GM19351 (cell line): Measurements from ENCODE around the gene NAV2.
A peak's percentile ranks its signal among the peaks of the same experiment; 100 is the strongest.

Source experiments
- ATAC-seq: cut with Tn5 transposase; IDR thresholded peaks from one replicate; pipeline ENCODE4 v1.9.1; 2021; ENCODE audit warnings: mild to moderate bottlenecking, moderate library complexity; ENCODE audit not compliant: unreplicated experiment

Gene NAV2

DNA sequence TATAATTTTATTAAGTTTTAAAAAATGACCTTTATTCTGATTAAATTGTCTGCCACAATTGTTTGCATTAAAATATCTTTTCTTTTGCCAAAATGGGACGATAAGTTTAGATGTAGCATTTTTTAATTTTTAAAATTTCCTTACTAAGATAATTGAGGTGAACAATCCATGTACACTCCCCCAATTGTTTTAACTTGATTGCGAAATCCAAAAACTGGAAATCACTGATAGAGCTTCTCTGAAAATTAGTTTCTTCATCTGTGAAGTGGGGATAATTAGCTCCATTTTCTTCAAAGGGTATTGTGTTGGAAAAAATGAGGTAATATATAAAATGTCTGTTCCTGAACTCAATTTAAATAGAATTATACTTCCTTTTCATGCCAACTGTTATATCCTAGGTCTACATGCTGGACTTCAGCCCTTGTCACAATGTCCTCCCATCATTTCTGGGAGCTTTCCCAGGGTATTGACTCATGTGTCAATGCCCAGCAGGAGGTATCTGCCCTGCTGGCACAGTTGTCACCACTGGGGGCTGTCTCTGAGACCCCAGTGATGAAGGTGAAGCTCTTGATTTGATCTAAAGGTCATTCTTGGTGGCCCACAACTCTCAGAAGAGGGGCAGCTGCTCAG is 28.7 kb upstream of the NAV2 start:
- no peak for ATAC-seq

- no peak for ATAC-seq
Observed at GRCh38 chr11:19686234-19686633, 26.4 kb upstream of the NAV2 start.

DNA sequence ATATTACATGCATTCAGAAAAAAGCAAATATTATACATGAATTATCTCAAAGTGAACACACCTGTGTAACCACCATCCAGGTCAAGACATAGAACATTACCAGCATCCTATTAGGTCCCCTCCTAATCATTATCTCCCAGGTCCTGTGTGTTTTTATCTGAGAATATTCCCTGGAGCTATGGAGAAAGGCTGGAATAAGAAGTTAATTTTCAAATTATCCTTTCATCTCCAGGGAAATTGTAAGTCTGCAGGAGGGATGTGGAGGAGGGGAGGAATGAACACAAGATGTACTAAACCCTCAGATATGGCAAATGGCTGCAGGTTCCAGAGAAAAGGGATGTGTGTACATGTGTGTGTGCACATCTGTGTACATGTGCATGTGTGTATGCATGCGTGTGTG is 25.2 kb upstream of the NAV2 start:
- no peak for ATAC-seq

GRCh38 chr11:19689281-19690000 is 23.2 kb upstream of the NAV2 start:
- ATAC-seq, result no peak

DNA sequence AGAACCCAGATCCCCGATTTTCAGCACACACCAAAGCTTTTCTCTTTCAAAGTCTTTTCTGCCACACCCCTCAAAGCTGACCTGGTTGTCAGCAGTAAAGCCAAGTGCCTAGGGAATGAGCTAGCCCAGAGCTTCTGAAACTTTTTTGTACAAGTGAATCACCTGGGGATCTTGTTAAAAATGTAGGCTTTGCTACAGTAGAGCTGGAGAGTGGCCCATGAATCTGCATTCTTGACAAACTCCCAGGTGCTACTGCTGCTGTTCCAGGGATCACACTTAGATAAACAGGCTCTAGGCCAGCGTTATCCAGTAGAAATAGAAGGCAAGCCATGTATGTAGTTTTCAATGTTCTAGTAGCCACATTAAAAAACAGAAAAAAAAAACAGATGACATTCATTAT is 21.8 kb upstream of the NAV2 start:
- no peak for ATAC-seq

GRCh38 chr11:19691815-19692500 is 20.7 kb upstream of the NAV2 start:
- ATAC-seq, result no peak

GRCh38 chr11:19693146-19693545 is 19.5 kb upstream of the NAV2 start:
- no peak for ATAC-seq

DNA sequence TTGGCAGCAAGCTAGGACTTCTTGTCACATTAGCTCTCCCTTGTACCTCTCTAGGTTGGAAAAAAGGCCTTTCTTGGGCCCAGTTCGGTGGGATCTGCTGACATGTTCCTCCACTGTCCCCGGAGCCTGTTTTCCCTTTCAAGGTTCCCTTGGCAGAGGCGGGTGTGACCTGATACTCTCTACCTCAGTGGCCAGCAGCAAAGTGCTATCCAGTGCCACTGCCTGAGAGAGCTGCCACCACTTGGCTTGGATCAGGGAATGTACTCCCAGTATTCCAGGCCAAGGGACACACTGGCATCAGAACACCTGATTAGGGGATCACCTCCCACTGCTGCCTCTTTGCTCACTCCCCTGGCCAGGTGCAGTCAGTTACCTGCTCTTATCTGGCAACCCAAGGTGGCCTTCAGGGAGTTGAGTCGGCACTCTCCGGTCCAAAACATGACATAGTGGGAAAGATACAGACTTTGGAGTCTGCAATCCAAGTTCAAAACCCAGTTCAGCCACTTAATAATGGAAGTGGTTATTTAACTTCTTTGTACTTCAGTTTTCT is 17.8 kb upstream of the NAV2 start:
- no peak for ATAC-seq

- no peak for ATAC-seq
Observed at GRCh38 chr11:19696073-19696472, 16.6 kb upstream of the NAV2 start.

DNA sequence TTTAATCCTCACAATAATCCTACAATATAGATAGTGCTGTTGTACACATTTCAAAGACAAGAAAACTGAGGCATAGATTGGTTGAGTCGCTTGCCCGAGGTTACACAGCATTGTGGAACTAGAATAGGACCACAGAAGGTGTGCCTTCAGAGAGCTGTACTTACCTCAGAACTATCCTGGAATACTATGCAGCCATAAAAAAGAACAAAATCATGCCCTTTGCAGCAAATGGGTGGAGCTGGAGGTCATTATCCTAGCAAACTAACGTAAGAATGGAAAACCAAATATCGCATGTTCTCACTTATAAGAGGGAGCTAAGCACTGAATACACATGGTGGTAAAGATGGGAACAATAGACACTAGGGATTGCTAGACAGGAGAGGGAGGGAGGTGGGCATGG is 15.7 kb upstream of the NAV2 start:
- no peak for ATAC-seq

DNA sequence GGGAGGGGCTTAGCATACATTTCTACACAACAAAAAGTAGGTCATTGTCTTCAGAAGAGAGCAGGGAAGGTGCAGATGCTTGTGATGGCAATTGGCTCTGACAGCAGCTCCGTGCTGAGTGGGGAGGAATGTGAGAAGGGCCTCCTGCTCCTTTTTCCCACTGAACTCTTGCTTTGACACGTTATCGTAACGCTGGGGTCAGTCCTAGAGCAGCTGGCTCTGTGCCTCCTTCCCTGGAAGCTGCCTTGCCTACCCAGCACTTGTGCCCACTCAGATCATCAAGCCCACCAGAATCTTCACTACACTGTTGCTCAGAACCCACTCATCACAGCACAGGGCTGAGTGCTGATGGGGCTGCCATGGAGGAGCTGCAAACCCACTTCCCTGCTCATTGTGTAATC is 14.9 kb upstream of the NAV2 start:
- no peak for ATAC-seq

- ATAC-seq, result no peak
Observed at GRCh38 chr11:19698493-19699292, 13.9 kb upstream of the NAV2 start.

GRCh38 chr11:19701421-19701820 is 11.2 kb upstream of the NAV2 start:
- no peak for ATAC-seq

DNA sequence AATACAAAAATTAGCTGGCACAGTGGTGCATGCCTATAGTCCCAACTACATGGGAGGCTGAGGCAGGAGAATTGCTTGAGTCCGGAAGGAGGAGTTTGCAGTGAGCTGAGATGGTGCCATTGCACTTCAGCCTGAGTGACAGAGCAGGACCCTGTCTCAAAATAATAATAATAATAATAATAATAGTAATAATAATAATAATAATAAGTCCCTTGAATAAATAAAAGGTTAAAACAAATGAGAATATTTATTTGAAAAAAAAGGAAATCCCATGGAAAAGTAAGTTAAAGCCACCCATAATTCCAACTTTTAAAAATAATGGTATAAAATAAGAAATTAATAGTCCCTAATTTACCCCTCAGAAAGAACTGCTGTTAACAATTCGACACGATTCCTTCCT is 10.0 kb upstream of the NAV2 start:
- no peak for ATAC-seq

- ATAC-seq, result no peak
Observed at GRCh38 chr11:19703211-19703610, 9.4 kb upstream of the NAV2 start.

DNA sequence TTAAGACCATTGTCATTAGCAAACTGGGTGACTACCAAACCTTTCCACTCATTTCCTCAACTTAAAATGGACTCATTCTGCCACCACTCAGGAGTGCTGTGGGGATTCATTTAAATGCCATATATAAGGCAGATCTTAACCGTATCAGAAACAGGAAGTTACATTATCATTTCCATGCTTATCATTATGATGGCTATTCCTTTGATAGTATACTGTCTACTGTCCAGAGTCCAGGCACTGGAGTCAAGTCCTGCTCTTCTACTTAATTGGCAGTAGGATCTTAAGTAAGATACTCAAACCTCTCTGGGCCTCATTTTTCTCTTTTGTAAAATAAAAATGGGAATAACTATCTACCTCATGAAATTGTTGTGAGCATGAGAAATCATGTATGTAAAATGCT is 8.4 kb upstream of the NAV2 start:
- no peak for ATAC-seq

- no peak for ATAC-seq
Observed at GRCh38 chr11:19705936-19706335, 6.7 kb upstream of the NAV2 start.

DNA sequence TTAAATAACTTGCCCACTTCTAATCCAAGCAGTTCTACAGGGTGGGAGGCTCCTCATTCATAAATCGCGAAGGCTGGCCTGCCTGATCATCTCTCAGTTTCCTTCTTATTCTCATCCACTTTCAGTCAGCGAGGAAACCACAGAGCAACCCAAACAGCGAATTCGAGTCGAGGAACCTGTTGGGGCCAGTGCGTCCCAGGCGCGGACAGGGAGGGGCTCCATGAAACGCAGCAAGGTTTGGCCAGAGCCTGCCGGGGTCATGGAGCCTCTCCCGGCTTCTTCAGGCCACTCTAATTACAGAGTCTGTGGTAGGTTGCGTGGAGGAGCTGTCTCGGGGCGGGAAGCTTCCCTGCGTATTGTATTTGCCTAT is 741 bp upstream of the NAV2 start:
- peak; percentile 17 for ATAC-seq

DNA sequence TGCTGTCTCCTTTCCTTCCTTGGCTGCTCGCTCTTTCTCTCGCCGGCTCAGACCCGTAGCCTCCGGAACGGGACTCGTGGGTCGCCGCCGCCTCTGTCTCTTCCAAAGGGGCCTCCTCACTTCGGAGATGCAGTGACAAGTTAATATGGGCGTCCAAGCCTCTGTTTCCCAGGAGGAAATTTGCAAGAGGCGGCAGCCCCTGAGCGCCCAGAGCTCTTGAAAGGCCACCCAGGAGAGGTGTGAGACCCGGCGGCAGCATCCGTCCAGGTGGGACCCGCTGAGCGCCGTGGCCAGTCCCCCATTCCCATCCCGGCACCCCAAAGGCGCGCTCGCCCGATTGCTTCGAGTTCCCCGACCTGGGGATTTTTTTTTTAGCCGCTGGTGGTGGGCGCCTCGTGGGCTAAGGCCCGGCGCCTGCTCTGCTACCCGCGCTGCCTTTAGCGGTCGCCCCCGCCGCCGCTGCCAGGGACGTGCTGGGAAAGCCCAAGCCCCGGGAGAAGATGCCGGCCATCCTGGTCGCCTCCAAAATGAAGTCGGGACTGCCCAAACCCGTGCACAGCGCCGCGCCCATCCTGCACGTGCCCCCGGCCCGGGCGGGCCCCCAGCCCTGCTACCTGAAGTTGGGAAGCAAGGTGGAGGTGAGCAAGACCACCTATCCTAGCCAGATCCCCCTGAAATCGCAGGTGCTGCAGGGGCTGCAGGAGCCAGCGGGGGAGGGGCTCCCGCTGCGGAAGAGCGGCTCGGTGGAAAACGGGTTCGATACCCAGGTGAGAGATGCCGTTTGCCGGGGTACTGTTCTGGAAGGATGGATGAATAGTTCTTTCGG is 772 bp downstream of the NAV2 start:
- peak; percentile 14 for ATAC-seq

GRCh38 chr11:19714022-19714386 is 1.4 kb downstream of the NAV2 start:
- no peak for ATAC-seq
